Vagina (tissue), 2 donors: Measurements from ENCODE around the gene WDR91. TPM values are rescaled to one million over a fixed set of nuclear protein-coding genes. Genes with fewer than 3 reads are reported as not detected.
A peak's percentile ranks its signal among the peaks of the same experiment; 100 is the strongest.

Experiments used
- DNase-seq, 2 donors: peaks; one replicate each; pipeline ENCODE4 v3.0.0-alpha.2; 2017; ENCODE audit errors: extremely low spot score in 2 of 2
- H3K27ac ChIP-seq: fragments of 200-600 bp; sonication (generic); one replicate; pipeline ENCODE4 v1.5.1; 2019
- H3K27me3 ChIP-seq: fragments of 200-600 bp; sonication (generic); one replicate; pipeline ENCODE4 v1.5.1; 2019
- H3K36me3 ChIP-seq, 2 donors: fragments of 200-600 bp; sonication (generic); one replicate each; pipeline ENCODE4 v1.5.1; 2017 to 2019
- H3K4me1 ChIP-seq: fragments of 200-600 bp; sonication (generic); one replicate; pipeline ENCODE4 v1.5.1; 2019
- H3K4me3 ChIP-seq, 2 donors: fragments of 200-600 bp; sonication (generic); 1 replicate in 1 of 2; 2 replicates in 1 of 2; pipeline ENCODE4 v1.5.1; 2016 to 2019
- H3K9me3 ChIP-seq: fragments of 200-600 bp; sonication (generic); one replicate; pipeline ENCODE4 v1.5.1; 2019
- POLR2A ChIP-seq, 2 donors: fragments of 450-650 bp; IDR thresholded peaks; one replicate each; pipeline ENCODE4 v1.6.1; 2017; ENCODE audit warnings: antibody characterized with exemption in 2 of 2, mild to moderate bottlenecking in 2 of 2, moderate library complexity in 2 of 2
- POLR2AphosphoS5 ChIP-seq, 2 donors: sonication (generic); formaldehyde crosslinking; IDR thresholded peaks; one replicate each; pipeline ENCODE4 v1.9.0; 2017; ENCODE audit warnings: antibody characterized with exemption in 2 of 2, mild to moderate bottlenecking in 2 of 2, low read depth in 1 of 2; ENCODE audit not compliant: insufficient read depth in 1 of 2
- intact Hi-C: fragments of 100-400 bp; cut with DNase I; formaldehyde crosslinking; loops from one replicate; pipeline ENCODE4 v1.15.1; 2023
- total RNA-seq: library from RNA; depleted of rRNA; stranded (reverse); fragments of >200 nt; gene quantifications from one replicate; pipeline ENCODE4 v1.2.3, GENCODE V29; 2016
- TF ChIP-seq, protein P1 (sequence below), 3 experiments: fragments of 450-650 bp in 2 of 3; fragments of 200-600 bp in 1 of 3; sonication (generic) in 1 of 3; IDR thresholded peaks; one replicate each; pipeline ENCODE4 v1.5.1; 2017 to 2019; ENCODE audit warnings: antibody characterized with exemption in 3 of 3, mild to moderate bottlenecking in 2 of 3, moderate library complexity in 2 of 3

Gene WDR91
- total RNA-seq, 1 donor from 2014 or later: 31.2 TPM

DNA sequence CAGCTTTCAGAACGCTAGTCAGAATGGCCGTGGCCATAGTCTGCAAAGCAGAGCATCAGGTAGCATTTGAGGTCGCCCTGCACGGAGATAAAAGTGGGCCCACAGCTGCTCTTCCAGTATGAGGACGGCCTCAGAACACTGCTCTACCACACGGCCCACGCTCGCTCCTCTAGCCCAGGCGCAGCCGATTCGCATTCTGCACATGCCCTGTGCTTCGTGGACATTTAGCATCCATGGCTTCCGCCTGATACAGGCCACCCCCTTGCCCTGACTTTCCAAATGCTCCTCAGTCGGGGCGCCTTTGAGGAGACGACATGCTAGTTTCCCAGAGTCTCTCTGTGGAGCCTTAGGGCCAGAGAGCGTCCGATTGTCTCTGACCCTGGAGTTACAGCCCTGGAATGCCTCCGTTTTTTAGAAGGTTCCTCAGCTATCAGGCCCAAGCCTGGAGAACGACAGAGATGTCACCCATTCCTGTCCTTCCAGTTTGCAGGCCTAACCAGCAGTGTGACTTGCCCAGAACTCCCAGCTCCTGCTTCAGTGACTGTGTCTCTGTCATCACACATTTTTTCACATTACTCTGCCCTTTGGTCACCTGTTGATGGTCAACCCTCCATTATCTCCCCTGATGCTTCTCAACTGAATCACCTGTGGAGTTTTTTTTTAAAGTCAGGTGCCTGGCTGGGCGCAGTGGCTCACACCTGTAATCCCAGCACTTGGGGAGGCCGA is 36.6 kb upstream of the WDR91 start:
- H3K4me1 ChIP-seq: peaks cover under 1% of the 10 kb centered on the region
- H3K4me3 ChIP-seq: no peak overlapping the region

DNA sequence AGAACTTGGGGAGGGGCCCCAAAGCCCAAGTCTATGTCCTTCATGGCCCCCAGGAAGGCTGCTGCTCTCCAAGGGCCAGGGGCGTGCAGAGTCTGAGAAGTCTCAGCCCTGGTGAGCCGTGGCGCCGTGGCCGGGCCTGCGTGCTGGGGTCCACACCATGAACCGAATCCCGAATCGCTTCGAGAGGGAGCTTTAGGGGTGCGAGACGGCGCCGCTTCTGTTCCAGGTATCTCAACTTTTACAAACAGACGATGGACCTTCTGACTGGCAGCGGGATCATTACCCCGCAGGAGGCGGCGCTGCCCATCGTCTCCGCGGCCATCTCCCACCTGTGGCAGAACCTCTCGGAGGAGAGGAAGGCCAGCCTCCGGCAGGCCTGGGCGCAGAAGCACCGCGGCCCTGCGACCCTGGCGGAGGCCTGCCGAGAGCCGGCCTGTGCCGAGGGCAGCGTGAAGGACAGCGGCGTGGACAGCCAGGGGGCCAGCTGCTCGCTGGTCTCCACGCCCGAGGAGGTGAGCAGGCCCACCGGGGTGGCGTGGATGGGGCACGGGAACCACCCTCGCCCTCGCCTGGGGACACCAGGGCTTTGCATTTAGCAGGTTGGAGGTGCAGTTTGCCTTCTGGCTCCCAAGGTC is 35.0 kb upstream of the WDR91 start:
- Histone ChIP-seq H3K4me3 (no peak overlapping the region), H3K27me3 (no peaks in the 10 kb centered on the region), H3K9me3 (no peaks in the 10 kb centered on the region), H3K4me1 (no peaks in the 10 kb centered on the region), H3K36me3 (no peaks in the 10 kb centered on the region), H3K27ac (no peak overlapping the region)
- intact Hi-C loops: no loop called here
- TF ChIP-seq POLR2AphosphoS5 (IDR thresholded peaks at IDR 0.05; ENCODE audit: insufficient read depth in 1 of 2, low read depth in 1 of 2) (no peak), POLR2A (IDR thresholded peaks at IDR 0.05) (no peak)
- TF ChIP-seq, protein P1, sequence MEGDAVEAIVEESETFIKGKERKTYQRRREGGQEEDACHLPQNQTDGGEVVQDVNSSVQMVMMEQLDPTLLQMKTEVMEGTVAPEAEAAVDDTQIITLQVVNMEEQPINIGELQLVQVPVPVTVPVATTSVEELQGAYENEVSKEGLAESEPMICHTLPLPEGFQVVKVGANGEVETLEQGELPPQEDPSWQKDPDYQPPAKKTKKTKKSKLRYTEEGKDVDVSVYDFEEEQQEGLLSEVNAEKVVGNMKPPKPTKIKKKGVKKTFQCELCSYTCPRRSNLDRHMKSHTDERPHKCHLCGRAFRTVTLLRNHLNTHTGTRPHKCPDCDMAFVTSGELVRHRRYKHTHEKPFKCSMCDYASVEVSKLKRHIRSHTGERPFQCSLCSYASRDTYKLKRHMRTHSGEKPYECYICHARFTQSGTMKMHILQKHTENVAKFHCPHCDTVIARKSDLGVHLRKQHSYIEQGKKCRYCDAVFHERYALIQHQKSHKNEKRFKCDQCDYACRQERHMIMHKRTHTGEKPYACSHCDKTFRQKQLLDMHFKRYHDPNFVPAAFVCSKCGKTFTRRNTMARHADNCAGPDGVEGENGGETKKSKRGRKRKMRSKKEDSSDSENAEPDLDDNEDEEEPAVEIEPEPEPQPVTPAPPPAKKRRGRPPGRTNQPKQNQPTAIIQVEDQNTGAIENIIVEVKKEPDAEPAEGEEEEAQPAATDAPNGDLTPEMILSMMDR (IDR thresholded peaks at IDR 0.05): no peak
- no peak for DNase-seq

More for the DNA sequence above, 36.6 kb upstream of the WDR91 start:
- TF ChIP-seq POLR2A (IDR thresholded peaks at IDR 0.05) (no peak), POLR2AphosphoS5 (IDR thresholded peaks at IDR 0.05; ENCODE audit: insufficient read depth in 1 of 2, low read depth in 1 of 2) (no peak)
- TF ChIP-seq, protein P1 (IDR thresholded peaks at IDR 0.05): no peak
- H3K27ac ChIP-seq: no peak overlapping the region
- H3K36me3 ChIP-seq: no peaks in the 10 kb centered on the region
- no peaks in the 10 kb centered on the region for H3K9me3 ChIP-seq
- DNase-seq: peak; percentile 58 to 92
- intact Hi-C loops: no loop called here
- H3K27me3 ChIP-seq: no peaks in the 10 kb centered on the region

GRCh38 chr7:135245226-135246190 is 34.2 kb upstream of the WDR91 start:
- TF ChIP-seq, protein P1 (IDR thresholded peaks at IDR 0.05): no peak
- TF ChIP-seq POLR2AphosphoS5 (IDR thresholded peaks at IDR 0.05; ENCODE audit: insufficient read depth in 1 of 2, low read depth in 1 of 2): no peak
- no peak for TF ChIP-seq POLR2A (IDR thresholded peaks at IDR 0.05)
- no peak overlapping the region for H3K4me3 ChIP-seq
- no peaks in the 10 kb centered on the region for H3K9me3 ChIP-seq
- H3K27ac ChIP-seq: no peak overlapping the region
- H3K36me3 ChIP-seq: no peaks in the 10 kb centered on the region
- no peaks in the 10 kb centered on the region for H3K27me3 ChIP-seq
- intact Hi-C loops: no loop called here
- no peaks in the 10 kb centered on the region for H3K4me1 ChIP-seq
- DNase-seq: peak in 1 of 2 donors; percentile 58

- H3K36me3 ChIP-seq: no peaks in the 10 kb centered on the region
- peak in 1 of 2 donors; percentile 22 for DNase-seq
- no peaks in the 10 kb centered on the region for H3K27me3 ChIP-seq
- no peak overlapping the region for H3K27ac ChIP-seq
- no peaks in the 10 kb centered on the region for H3K9me3 ChIP-seq
- intact Hi-C loops: no loop called here
- H3K4me1 ChIP-seq: no peaks in the 10 kb centered on the region
- H3K4me3 ChIP-seq: no peak overlapping the region
- no peak for TF ChIP-seq POLR2A (IDR thresholded peaks at IDR 0.05)
- TF ChIP-seq, protein P1 (IDR thresholded peaks at IDR 0.05): no peak
- no peak for TF ChIP-seq POLR2AphosphoS5 (IDR thresholded peaks at IDR 0.05; ENCODE audit: insufficient read depth in 1 of 2, low read depth in 1 of 2)
Observed at GRCh38 chr7:135242096-135242684, 30.9 kb upstream of the WDR91 start.
